M059J (cell line): ENCODE data around the gene PPL. TPM values are rescaled to one million over a fixed set of nuclear protein-coding genes. Genes with fewer than 3 reads are reported as not detected.

Source experiments
- DNase-seq: peaks from one replicate; pipeline ENCODE4 v3.0.0-alpha.2; 2012; ENCODE audit warnings: low read depth
- total RNA-seq: library from RNA; depleted of rRNA; stranded (reverse); fragments of >200 nt; shearing (Covaris generic); gene quantifications from 2 replicates; pipeline ENCODE4 v1.2.3, GENCODE V29; 2014

The PPL gene
- total RNA-seq, 1 experiment from 2014 or later = 2.2 TPM

- DNase-seq = no peak
These were observed 71.6 kb downstream of the PPL start for GRCh38 chr16:4865231-4865860.

- DNase-seq = no peak
These were observed 72.2 kb downstream of the PPL start for GRCh38 chr16:4864728-4865127.

GRCh38 chr16:4862639-4863038, 74.3 kb downstream of the PPL start:
- no peak for DNase-seq

- DNase-seq = no peak
These were observed 76.1 kb downstream of the PPL start for GRCh38 chr16:4860727-4861342.

- DNase-seq = peak; percentile 21
These were observed 77.1 kb downstream of the PPL start for GRCh38 chr16:4859900-4860255.

- peak; percentile 22 for DNase-seq
These were observed 77.6 kb downstream of the PPL start for GRCh38 chr16:4859190-4859899.

GRCh38 chr16:4855804-4856203, 81.1 kb downstream of the PPL start:
- no peak for DNase-seq

GRCh38 chr16:4855371-4855770, 81.6 kb downstream of the PPL start:
- DNase-seq = no peak

GRCh38 chr16:4852221-4852872, 84.6 kb downstream of the PPL start:
- peak; percentile 15 for DNase-seq

GRCh38 chr16:4850211-4850610, 86.7 kb downstream of the PPL start:
- no peak for DNase-seq

- peak; percentile 74 for DNase-seq
These were observed 89.0 kb downstream of the PPL start for GRCh38 chr16:4847774-4848587.

GRCh38 chr16:4846901-4847773, 89.8 kb downstream of the PPL start, which contains the start of the genes GLYR1 and UBN1:
Gene GLYR1 (minus strand): TSS chr16:4847288. CDS start chr16:4847265, 23 bp downstream.
Gene UBN1 (plus strand): TSS chr16:4847481. CDS start chr16:4852918, 5,437 bp downstream.
- DNase-seq = peak; percentile 95

GRCh38 chr16:4846503-4846900, 90.4 kb downstream of the PPL start:
- DNase-seq = peak; percentile 64

GRCh38 chr16:4840984-4841383, 96.0 kb downstream of the PPL start:
- no peak for DNase-seq

- no peak for DNase-seq
These were observed 97.0 kb downstream of the PPL start for GRCh38 chr16:4839942-4840341.

- DNase-seq = no peak
These were observed 99.0 kb downstream of the PPL start for GRCh38 chr16:4837733-4838501.

- DNase-seq = no peak
These were observed 100.2 kb downstream of the PPL start for GRCh38 chr16:4836727-4837126.

- no peak for DNase-seq
These were observed 103.4 kb downstream of the PPL start for GRCh38 chr16:4833584-4833983.

GRCh38 chr16:4832698-4833343, 104.1 kb downstream of the PPL start:
- DNase-seq = no peak
